Muscle of leg (tissue), 16 donors: ENCODE results near the gene NPIPA5. TPM values are rescaled to one million over a fixed set of nuclear protein-coding genes. Genes with fewer than 3 reads are reported as not detected.
A peak's percentile ranks its signal among the peaks of the same experiment; 100 is the strongest.
"Not testable (repeated sequence)": the region's sequence is repeated elsewhere in the genome, so short reads cannot be mapped to it uniquely, and the experiment has no call there.

Source experiments
- DNase-seq: peaks from one replicate; pipeline ENCODE4 v3.0.0; 2013
- H3K27ac ChIP-seq: one replicate; pipeline ENCODE4 v1.5.1; 2013; ENCODE audit warnings: mild to moderate bottlenecking, low read length, control low read depth
- H3K27me3 ChIP-seq: one replicate; pipeline ENCODE4 v1.6.1; 2013; ENCODE audit warnings: low read length; ENCODE audit not compliant: control insufficient read depth, insufficient read depth
- H3K36me3 ChIP-seq: one replicate; pipeline ENCODE4 v1.6.1; 2013; ENCODE audit warnings: low read length; ENCODE audit not compliant: control insufficient read depth, insufficient read depth
- H3K4me1 ChIP-seq: one replicate; pipeline ENCODE4 v1.6.1; 2013; ENCODE audit warnings: low read length; ENCODE audit not compliant: control insufficient read depth, insufficient read depth
- H3K4me3 ChIP-seq: one replicate; pipeline ENCODE4 v1.5.1; 2013; ENCODE audit warnings: low read length, control low read depth
- H3K9me3 ChIP-seq: replicated peaks from 2 replicates; pipeline ENCODE4 v1.6.1; 2013; ENCODE audit warnings: low read depth, low read length; ENCODE audit not compliant: control insufficient read depth
- WGBS: methylation state at CpG from one replicate; pipeline ENCODE4 v1.1.5; 2013; ENCODE audit warnings: missing lambda C conversion rate; ENCODE audit not compliant: insufficient coverage; 5-methylcytosine and 5-hydroxymethylcytosine counted together
- long read RNA-seq, 11 donors: transcript quantifications; one replicate each; lab custom pipeline, GENCODE V29; 2026
- polyA plus RNA-seq, 8 donors: library from polyadenylated mRNA; unstranded; fragments of 120-200 nt; gene quantifications; one replicate each; pipeline versions ENCODE4 v1.2.1 to v1.2.3, GENCODE V29; 2013; ENCODE audit warnings: inconsistent platforms in 1 of 8, low replicate concordance in 1 of 8; ENCODE audit not compliant: insufficient read length in 8 of 8, insufficient read depth in 1 of 8
- total RNA-seq: library from RNA; stranded (reverse); fragments of 120-200 nt; gene quantifications from one replicate; pipeline ENCODE4 v1.2.4, GENCODE V29; 2013

The NPIPA5 gene
- 12.4 TPM for total RNA-seq
- 10 to 100 TPM in 5 of 8 donors, 1 to 10 TPM in 1, under 1 TPM in 2; 0.86 to 27.6 (median 11.6) TPM for polyA plus RNA-seq
- long read RNA-seq, donor 1 = 0 reads
- long read RNA-seq, donor 2 = 0 reads
- long read RNA-seq, donor 3 = 0 reads
- long read RNA-seq, donor 4 = 0 reads
- long read RNA-seq, donor 5 = 0 reads
- long read RNA-seq, donor 6 = 0 reads
- long read RNA-seq, donor 7 = 0 reads
- long read RNA-seq, donor 8 = 0 reads
- long read RNA-seq, donor 9 = 0 reads
- long read RNA-seq, donor 10 = 0 reads
- long read RNA-seq, donor 11 = 0 reads

- H3K4me1 ChIP-seq, H3K36me3 ChIP-seq, H3K27ac ChIP-seq, H3K4me3 ChIP-seq, H3K27me3 ChIP-seq, DNase-seq, H3K9me3 ChIP-seq: not testable (repeated sequence)
- WGBS = no CpG with 5 or more reads among the region's 4 CpGs
These were observed at the start of gene NPIPA5 for GRCh38 chr16:15378194-15378593. Gene NPIPA5 (minus strand): TSS chr16:15378294. CDS start chr16:15378294, 0 bp downstream.

- no peaks in the 10 kb centered on the region for H3K9me3 ChIP-seq
- H3K27ac ChIP-seq = no peak overlapping the region
- 0% methylated on average over 2 of the region's 8 CpGs for WGBS
- H3K27me3 ChIP-seq = no peaks in the 10 kb centered on the region
- peak; percentile 91 for DNase-seq
- no peaks in the 10 kb centered on the region for H3K36me3 ChIP-seq
- H3K4me1 ChIP-seq = no peaks in the 10 kb centered on the region
- no peak overlapping the region for H3K4me3 ChIP-seq
These were observed 49.6 kb upstream of the NPIPA5 start for GRCh38 chr16:15427648-15428239.

- no peak overlapping the region for H3K27ac ChIP-seq
- DNase-seq = no peak
- whole genome bisulfite sequencing = 83% methylated on average over 3 of the region's 6 CpGs
- H3K9me3 ChIP-seq = no peaks in the 10 kb centered on the region
- no peaks in the 10 kb centered on the region for H3K27me3 ChIP-seq
- H3K36me3 ChIP-seq = no peaks in the 10 kb centered on the region
- no peak overlapping the region for H3K4me3 ChIP-seq
- H3K4me1 ChIP-seq = no peaks in the 10 kb centered on the region
These were observed 48.7 kb upstream of the NPIPA5 start for GRCh38 chr16:15426796-15427195.

- Histone ChIP-seq H3K9me3 (no peaks in the 10 kb centered on the region), H3K36me3 (no peaks in the 10 kb centered on the region), H3K27me3 (no peaks in the 10 kb centered on the region), H3K27ac (no peak overlapping the region), H3K4me3 (no peak overlapping the region), H3K4me1 (no peaks in the 10 kb centered on the region)
- no peak for DNase-seq
- 88% methylated on average over 1 of the region's 6 CpGs for WGBS
These were observed 47.8 kb upstream of the NPIPA5 start for GRCh38 chr16:15425861-15426260.

- 91% methylated on average over 8 of the region's 8 CpGs for WGBS
- Histone ChIP-seq H3K4me3 (no peak overlapping the region), H3K36me3 (no peaks in the 10 kb centered on the region), H3K4me1 (no peaks in the 10 kb centered on the region), H3K9me3 (no peaks in the 10 kb centered on the region), H3K27me3 (no peaks in the 10 kb centered on the region), H3K27ac (no peak overlapping the region)
- DNase-seq = no peak
These were observed 44.1 kb upstream of the NPIPA5 start for GRCh38 chr16:15422222-15422621.

GRCh38 chr16:15421696-15422095 is 43.6 kb upstream of the NPIPA5 start:
- 42% methylated on average over 2 of the region's 5 CpGs for WGBS
- not testable (repeated sequence) for DNase-seq, H3K4me3 ChIP-seq

GRCh38 chr16:15418206-15418605 is 40.1 kb upstream of the NPIPA5 start:
- WGBS = 80% methylated on average over 1 of the region's 3 CpGs
- Histone ChIP-seq H3K36me3 (no peaks in the 10 kb centered on the region), H3K4me3 (no peak overlapping the region), H3K27me3 (no peaks in the 10 kb centered on the region), H3K27ac (no peak overlapping the region), H3K4me1 (no peaks in the 10 kb centered on the region), H3K9me3 (no peaks in the 10 kb centered on the region)
- no peak for DNase-seq

More at GRCh38 chr16:15421696-15422095, 43.6 kb upstream of the NPIPA5 start:
- H3K36me3 ChIP-seq, H3K9me3 ChIP-seq, H3K27me3 ChIP-seq, H3K27ac ChIP-seq, H3K4me1 ChIP-seq: not testable (repeated sequence)

- 68% methylated on average over 2 of the region's 2 CpGs for WGBS
- Histone ChIP-seq H3K4me1 (no peaks in the 10 kb centered on the region), H3K36me3 (no peaks in the 10 kb centered on the region), H3K4me3 (no peak overlapping the region), H3K27me3 (no peaks in the 10 kb centered on the region), H3K9me3 (no peaks in the 10 kb centered on the region), H3K27ac (no peak overlapping the region)
- DNase-seq = no peak
These were observed 39.1 kb upstream of the NPIPA5 start for GRCh38 chr16:15417197-15417596.

GRCh38 chr16:15415511-15415985 is 37.5 kb upstream of the NPIPA5 start:
- Histone ChIP-seq H3K27me3 (no peaks in the 10 kb centered on the region), H3K36me3 (no peaks in the 10 kb centered on the region), H3K4me1 (no peaks in the 10 kb centered on the region), H3K9me3 (no peaks in the 10 kb centered on the region), H3K27ac (no peak overlapping the region), H3K4me3 (no peak overlapping the region)
- WGBS = no CpG with 5 or more reads among the region's 3 CpGs
- DNase-seq = no peak

GRCh38 chr16:15409476-15409875 is 31.4 kb upstream of the NPIPA5 start:
- WGBS = 89% methylated on average over 4 of the region's 6 CpGs
- not testable (repeated sequence) for H3K27me3 ChIP-seq, H3K4me3 ChIP-seq, H3K36me3 ChIP-seq, H3K4me1 ChIP-seq, H3K27ac ChIP-seq, H3K9me3 ChIP-seq, DNase-seq
